PC-9 (cell line): ENCODE measurements around the gene GCC2.

Experiments used
- CTCF ChIP-seq: fragments of 200-600 bp; sonication (generic); conservative IDR thresholded peaks from 2 replicates; pipeline ENCODE4 v1.6.1; 2017; ENCODE audit warnings: mixed run types, antibody characterized with exemption, mild to moderate bottlenecking, moderate library complexity
- EZH2 ChIP-seq: fragments of 200-600 bp; sonication (generic); IDR thresholded peaks from 2 replicates; pipeline ENCODE4 v1.8.0; 2017; ENCODE audit warnings: antibody characterized with exemption, low read depth

DNA sequence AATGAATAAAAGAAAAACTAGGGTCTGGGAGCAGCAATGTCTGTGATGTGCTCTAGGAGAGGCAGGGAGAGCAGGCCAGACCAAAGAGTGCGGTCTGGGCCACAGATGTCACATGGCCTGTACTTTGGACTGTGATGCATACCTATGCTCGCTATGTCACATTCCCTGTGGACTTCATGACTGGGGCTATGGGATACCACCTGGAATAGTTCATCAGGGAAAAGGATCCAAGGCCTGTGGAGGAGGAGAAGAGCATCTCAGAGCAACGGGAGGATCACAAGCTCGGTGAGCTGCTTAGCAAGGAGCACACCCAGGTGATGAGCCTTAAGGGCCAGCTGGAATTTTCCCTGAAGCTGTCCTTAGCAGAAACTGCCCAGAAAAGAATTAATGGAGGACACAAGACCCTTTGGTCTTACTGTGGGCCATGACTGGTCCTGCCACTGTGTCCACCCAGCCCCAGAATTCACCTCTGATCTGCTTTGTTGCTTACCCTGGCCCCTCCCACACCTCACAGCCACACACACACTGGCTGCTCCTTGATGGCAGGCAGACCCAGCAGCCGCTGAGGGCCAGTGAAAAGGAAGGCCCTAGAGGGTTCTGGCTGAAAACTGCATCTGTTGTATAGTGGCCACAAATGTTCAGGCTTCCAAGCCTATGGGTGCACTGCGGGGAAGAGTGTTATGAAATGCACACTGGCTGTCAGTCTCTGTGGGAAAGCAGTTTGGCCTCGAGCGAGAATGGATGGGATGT, 25.3 kb upstream of the GCC2 start:
- TF ChIP-seq CTCF = no peak
- no peak for TF ChIP-seq EZH2
